D721Med (cell line): ENCODE data around the gene SOX18.

Source experiments
- DNase-seq: peaks from one replicate; pipeline ENCODE4 v3.0.0; 2011; ENCODE audit warnings: low spot score; ENCODE audit not compliant: insufficient read length
- FAIRE-seq: peaks from 2 replicates; lab custom pipeline; 2011; peaks lifted over from hg19 to GRCh38; lab: Jason Lieb, UNC
- TF ChIP-seq, protein P1 (sequence below): IDR thresholded peaks from 2 replicates; pipeline ENCODE4 v1.5.1; 2012; ENCODE audit warnings: mild to moderate bottlenecking, control low read depth; ENCODE audit not compliant: insufficient read depth; ENCODE audit errors: missing control alignments

The SOX18 gene

DNA sequence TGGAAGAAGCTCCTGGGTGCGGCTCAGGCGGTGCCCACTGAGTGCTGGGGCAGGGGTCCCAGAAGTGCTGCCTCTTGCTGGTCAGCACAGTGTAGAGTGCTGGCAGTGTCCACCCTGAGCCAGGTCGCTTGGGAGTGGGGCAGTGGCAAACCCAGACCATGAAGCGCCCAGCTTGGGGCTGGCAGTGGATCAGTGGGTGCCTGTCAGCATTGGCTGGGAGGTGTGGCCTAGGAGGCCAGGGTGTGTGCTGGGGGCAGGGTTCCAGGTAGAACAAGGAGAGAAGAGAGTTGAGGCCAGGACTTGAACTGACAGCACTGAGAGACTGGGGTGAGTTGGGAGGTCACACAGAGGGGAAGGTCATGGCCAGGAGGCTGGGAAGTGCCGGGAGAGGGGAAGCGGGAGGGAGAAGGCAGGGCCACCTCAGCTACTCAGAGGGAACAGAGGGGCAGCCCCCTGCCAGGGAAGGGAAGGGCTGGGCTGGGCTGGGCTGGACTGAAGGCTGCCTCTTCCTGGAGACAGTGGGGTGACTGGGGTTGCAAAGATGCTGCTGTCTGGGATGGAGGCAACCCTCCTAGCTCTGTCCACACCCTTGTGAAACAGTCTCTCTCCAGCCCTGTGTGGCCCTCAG is 17.7 kb upstream of the SOX18 start:
- no peak for DNase-seq
- TF ChIP-seq, protein P1, sequence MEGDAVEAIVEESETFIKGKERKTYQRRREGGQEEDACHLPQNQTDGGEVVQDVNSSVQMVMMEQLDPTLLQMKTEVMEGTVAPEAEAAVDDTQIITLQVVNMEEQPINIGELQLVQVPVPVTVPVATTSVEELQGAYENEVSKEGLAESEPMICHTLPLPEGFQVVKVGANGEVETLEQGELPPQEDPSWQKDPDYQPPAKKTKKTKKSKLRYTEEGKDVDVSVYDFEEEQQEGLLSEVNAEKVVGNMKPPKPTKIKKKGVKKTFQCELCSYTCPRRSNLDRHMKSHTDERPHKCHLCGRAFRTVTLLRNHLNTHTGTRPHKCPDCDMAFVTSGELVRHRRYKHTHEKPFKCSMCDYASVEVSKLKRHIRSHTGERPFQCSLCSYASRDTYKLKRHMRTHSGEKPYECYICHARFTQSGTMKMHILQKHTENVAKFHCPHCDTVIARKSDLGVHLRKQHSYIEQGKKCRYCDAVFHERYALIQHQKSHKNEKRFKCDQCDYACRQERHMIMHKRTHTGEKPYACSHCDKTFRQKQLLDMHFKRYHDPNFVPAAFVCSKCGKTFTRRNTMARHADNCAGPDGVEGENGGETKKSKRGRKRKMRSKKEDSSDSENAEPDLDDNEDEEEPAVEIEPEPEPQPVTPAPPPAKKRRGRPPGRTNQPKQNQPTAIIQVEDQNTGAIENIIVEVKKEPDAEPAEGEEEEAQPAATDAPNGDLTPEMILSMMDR, result no peak
- no peak for FAIRE-seq

DNA sequence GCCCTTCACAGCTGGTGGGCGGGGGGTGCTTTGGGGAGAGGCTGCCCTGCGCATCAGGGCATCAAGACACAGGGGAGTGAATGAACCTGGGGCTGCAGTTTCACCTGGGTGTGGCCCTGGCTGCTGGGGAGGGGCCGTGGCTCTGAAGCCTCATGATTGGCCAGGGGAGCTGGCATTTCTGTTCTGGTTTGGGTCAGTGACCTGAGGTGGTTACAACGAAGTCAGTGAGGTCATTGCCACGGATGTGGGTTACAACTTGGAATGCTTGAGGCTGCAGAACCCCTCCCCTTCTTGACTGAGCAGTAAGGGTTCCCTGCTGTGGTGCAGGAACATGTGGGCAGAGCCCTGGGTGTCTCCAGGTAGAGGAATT is 16.5 kb upstream of the SOX18 start:
- DNase-seq (no peak), FAIRE-seq (no peak)
- TF ChIP-seq, protein P1, result no peak

DNA sequence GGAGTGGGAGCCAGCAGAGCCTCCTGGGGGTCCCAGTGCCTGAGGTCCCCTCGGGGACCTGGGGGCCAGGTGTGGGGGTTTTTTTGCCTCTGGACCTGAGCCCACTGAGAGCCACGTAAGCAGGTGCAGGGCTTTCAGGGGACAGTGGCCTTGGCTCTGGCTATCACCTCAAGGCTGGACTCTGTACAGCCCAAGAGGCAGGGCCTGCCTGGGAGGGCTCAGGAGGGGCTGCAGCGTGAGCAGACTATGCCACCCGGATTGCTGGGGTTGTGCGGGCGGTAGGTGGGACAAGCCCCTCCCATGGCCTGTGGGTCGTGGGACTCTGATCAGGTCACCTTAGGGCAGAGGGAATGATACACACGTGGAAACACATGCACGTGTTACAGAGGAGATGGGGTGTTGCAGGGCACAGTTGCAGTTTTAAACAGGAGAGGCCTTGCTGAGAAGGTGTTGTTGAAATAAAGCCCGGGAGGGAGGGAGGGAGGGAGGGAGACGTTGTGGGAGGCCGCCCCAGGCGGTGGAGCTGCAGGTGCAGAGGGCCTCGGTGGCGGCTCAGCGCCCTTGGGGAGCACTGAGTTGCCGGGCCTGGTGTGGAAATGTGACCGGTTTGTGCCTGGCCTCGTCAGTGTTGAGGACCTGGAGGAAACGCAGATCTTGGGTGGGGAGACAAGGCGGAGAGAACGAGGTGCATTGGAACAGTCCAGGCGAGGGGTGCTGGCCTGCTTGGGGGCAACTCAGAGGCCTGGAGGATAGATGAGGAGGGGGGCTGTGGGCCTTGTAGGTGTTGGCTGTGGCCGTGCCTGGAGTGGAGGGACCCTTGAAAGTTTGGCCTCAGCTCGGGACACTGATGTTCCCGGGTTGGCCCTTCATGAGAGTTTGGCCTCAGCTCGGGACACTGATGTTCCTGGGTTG is 15.9 kb upstream of the SOX18 start:
- TF ChIP-seq, protein P1, result no peak
- DNase-seq (no peak), FAIRE-seq (no peak)

DNA sequence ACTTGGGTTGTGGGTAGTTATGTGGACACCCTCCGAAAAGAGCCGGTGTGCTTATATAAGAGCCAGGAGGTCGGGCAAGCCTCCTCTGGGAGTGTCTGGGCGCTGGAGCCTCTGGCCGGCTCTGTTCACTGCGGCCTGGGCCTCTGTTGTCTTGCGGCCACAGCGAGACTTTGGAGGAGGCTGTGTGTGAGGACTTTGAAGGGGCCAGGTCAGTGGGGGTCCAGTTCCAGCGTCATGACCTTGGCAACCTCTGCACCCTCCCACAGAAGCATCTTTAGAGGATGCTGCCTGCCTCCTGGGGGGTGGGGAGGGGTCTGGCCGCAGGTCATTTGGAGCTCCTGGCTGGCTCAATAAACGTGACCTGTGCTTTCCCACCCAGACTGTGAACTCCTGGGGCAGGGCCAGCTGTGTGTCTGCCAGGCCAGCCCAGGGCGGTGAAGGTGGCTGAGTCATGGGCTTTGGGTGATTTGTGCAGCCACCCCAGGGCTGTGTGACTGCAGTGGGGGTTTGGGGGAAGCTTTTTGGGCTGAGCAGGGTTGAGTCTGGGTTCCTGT is 14.8 kb upstream of the SOX18 start:
- TF ChIP-seq, protein P1, result no peak
- DNase-seq (no peak), FAIRE-seq (no peak)

DNA sequence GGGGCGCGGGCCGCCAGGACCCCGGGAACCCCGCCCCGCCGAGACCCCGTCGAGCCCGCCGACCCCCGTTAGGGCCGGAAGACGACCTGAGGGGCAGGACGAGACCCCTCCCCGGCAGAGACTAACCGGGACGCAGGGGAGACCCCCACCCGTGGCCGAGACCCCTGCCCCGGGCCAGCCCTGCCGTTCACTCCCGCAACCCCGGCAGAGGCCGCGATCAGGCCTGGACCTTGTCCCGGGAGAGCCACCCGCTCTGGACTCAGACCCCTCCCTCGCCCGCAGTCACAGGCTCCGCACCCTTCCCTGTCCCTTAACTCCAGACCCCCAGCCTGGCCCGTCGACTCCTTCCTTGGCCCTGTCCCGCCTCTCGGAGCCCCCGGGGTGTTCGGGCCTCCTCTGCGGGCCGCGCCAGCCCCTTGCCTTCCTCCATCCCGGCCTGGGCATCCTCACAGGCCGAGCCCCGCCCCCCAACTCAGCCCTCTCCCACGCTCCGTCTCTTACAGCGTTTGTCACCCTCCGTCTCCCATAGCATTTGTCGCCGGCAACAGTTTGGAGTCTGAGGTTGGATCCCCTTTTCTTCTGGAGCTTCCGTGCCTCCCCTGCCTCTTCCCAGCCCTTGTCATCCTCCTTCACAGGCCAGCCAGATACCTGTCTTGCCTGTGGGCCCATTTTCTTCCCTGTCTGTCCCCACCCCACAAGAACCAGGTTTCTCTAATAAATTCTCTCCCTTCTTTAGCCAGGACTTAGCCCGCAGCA is 14.1 kb upstream of the SOX18 start:
- FAIRE-seq, result no peak
- TF ChIP-seq, protein P1, result no peak
- no peak for DNase-seq

DNA sequence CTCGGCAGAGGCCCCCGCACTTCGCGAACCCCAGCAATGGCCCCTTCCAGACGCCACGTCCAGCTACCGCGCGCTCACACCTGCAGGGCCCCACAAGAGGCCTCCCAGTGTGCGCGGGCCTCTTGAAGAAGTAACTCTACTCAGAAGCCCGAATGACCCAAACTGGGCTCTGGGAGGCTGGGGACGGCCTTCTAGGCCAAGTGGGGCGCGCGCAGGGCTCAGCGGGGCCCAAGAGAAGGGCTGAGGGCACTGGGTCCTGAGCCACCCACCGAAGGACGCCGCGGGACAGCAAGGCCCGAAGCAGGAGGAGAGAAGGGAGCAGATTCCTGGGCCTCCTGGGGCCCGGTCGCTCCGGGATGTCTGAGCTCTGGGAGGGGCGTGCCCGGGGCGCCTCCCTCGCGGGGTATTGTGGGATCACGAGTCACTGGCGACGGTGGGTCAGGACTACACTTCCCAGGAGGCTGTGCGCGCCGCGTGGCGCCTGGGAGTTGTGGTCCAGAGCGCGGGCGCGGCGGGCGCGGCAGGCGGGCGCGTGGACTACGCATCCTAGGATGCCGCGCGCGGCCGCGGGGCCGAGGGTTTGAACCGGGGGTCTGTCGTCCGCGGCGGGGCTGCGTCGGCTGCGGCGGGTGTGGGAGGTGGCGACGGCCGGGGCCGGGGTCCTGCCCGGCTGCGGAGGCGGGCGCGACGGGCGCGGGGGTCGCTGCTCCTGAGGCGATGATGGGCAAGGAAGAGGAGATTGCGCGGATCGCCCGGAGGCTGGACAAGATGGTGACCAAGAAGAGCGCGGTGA is 13.4 kb upstream of the SOX18 start, which contains the start of gene TCEA2:
Gene TCEA2 (plus strand): TSS at position 603 of the 793 bp plus-strand sequence. CDS start 115 bp downstream, at position 718.
- DNase-seq (peak; percentile 100), FAIRE-seq (no peak)
- TF ChIP-seq, protein P1, result no peak
